SK-N-SH treated with all-trans-retinoic acid at 6 μM for 48 hours (cell line): ENCODE data around the gene HLA-DRA.

ENCODE experiments used
- ATAC-seq: fragments of 200-7000 bp; cut with Tn5 transposase; 3 replicates; pipeline ENCODE4 v1.9.1; 2020; ENCODE audit warnings: mild to moderate bottlenecking, moderate library complexity
- ARNTL ChIP-seq: fragments of 450-650 bp; formaldehyde crosslinking; IDR thresholded peaks from 2 replicates; pipeline ENCODE4 v1.5.0; 2020; ENCODE audit warnings: low read depth, mild to moderate bottlenecking, moderate library complexity, borderline replicate concordance
- BACH2 ChIP-seq: fragments of 250-450 bp; sonication (Bioruptor Pico); IDR thresholded peaks from 2 replicates; pipeline ENCODE4 v1.9.0; 2021; ENCODE audit warnings: mild to moderate bottlenecking, borderline replicate concordance
- CREB5 ChIP-seq: fragments of 250-450 bp; sonication (Bioruptor Pico); IDR thresholded peaks from 2 replicates; pipeline ENCODE4 v1.5.1; 2020; ENCODE audit warnings: low read depth, mild to moderate bottlenecking, moderate library complexity
- CSDC2 ChIP-seq: fragments of 250-450 bp; sonication (Bioruptor Pico); IDR thresholded peaks from 2 replicates; pipeline ENCODE4 v1.5.0; 2020; ENCODE audit warnings: mild to moderate bottlenecking, moderate library complexity
- CSRNP3 ChIP-seq: fragments of 250-450 bp; sonication (Bioruptor Pico); IDR thresholded peaks from 2 replicates; pipeline ENCODE4 v1.5.1; 2021; ENCODE audit warnings: mild to moderate bottlenecking, moderate library complexity
- ESRRG ChIP-seq: fragments of 250-450 bp; sonication (Bioruptor Pico); IDR thresholded peaks from 2 replicates; pipeline ENCODE4 v1.6.1; 2021; ENCODE audit warnings: mild to moderate bottlenecking
- GLIS3 ChIP-seq: fragments of 250-450 bp; sonication (Bioruptor Pico); IDR thresholded peaks from 2 replicates; pipeline ENCODE4 v1.5.0; 2020; ENCODE audit warnings: mild to moderate bottlenecking, moderate library complexity
- ISL1 ChIP-seq: fragments of 250-450 bp; sonication (Bioruptor Pico); IDR thresholded peaks from 2 replicates; pipeline ENCODE4 v2.1.2; 2022; ENCODE audit warnings: mild to moderate bottlenecking, moderate library complexity
- OSR1 ChIP-seq: fragments of 250-450 bp; sonication (Bioruptor Pico); IDR thresholded peaks from 2 replicates; pipeline ENCODE4 v1.8.0; 2022; ENCODE audit warnings: moderate library complexity, mild to moderate bottlenecking, inconsistent platforms
- PATZ1 ChIP-seq: fragments of 250-450 bp; sonication (Bioruptor Pico); IDR thresholded peaks from 2 replicates; pipeline ENCODE4 v1.8.0; 2020; ENCODE audit warnings: mild to moderate bottlenecking, moderate library complexity, borderline replicate concordance
- POU6F1 ChIP-seq: fragments of 250-450 bp; sonication (Bioruptor Pico); IDR thresholded peaks from 2 replicates; pipeline ENCODE4 v1.8.0; 2021; ENCODE audit warnings: low read depth, mild to moderate bottlenecking, moderate library complexity, borderline replicate concordance
- PPARA ChIP-seq: fragments of 250-450 bp; sonication (Bioruptor Pico); IDR thresholded peaks from 2 replicates; pipeline ENCODE4 v1.5.0; 2020; ENCODE audit warnings: mild to moderate bottlenecking, borderline replicate concordance
- RARB ChIP-seq: fragments of 250-450 bp; sonication (Bioruptor Pico); IDR thresholded peaks from 2 replicates; pipeline ENCODE4 v1.8.0; 2021; ENCODE audit warnings: mild to moderate bottlenecking, moderate library complexity
- SNAI2 ChIP-seq: fragments of 250-450 bp; sonication (Bioruptor Pico); IDR thresholded peaks from 2 replicates; pipeline ENCODE4 v1.5.0; 2020; ENCODE audit warnings: mild to moderate bottlenecking, moderate library complexity
- TOX ChIP-seq: fragments of 250-450 bp; sonication (Bioruptor Pico); IDR thresholded peaks from 2 replicates; pipeline ENCODE4 v1.8.0; 2021; ENCODE audit warnings: mild to moderate bottlenecking, moderate library complexity, borderline replicate concordance
- TSHZ2 ChIP-seq: fragments of 250-450 bp; sonication (Bioruptor Pico); IDR thresholded peaks from 2 replicates; pipeline ENCODE4 v1.5.0; 2020; ENCODE audit warnings: mild to moderate bottlenecking, moderate library complexity
- ZC3H10 ChIP-seq: fragments of 250-450 bp; sonication (Bioruptor Pico); IDR thresholded peaks from 2 replicates; pipeline ENCODE4 v1.5.1; 2021; ENCODE audit warnings: mild to moderate bottlenecking, moderate library complexity
- ZFP3 ChIP-seq: fragments of 250-450 bp; sonication (Bioruptor Pico); IDR thresholded peaks from 2 replicates; pipeline ENCODE4 v1.5.0; 2020; ENCODE audit warnings: mild to moderate bottlenecking, moderate library complexity
- ZFP30 ChIP-seq: fragments of 450-650 bp; formaldehyde crosslinking; IDR thresholded peaks from 2 replicates; pipeline ENCODE4 v1.5.0; 2022; ENCODE audit warnings: mild to moderate bottlenecking, moderate library complexity
- ZNF565 ChIP-seq: fragments of 450-650 bp; formaldehyde crosslinking; conservative IDR thresholded peaks from 2 replicates; pipeline ENCODE4 v1.5.0; 2020; ENCODE audit warnings: low read depth, mild to moderate bottlenecking, moderate library complexity
- ZNF70 ChIP-seq: fragments of 450-650 bp; formaldehyde crosslinking; IDR thresholded peaks from 2 replicates; pipeline ENCODE4 v1.5.0; 2020; ENCODE audit warnings: mild to moderate bottlenecking, moderate library complexity
- ZNF8 ChIP-seq: fragments of 450-650 bp; formaldehyde crosslinking; IDR thresholded peaks from 2 replicates; pipeline ENCODE4 v1.5.0; 2020; ENCODE audit warnings: mild to moderate bottlenecking, moderate library complexity

HLA-DRA gene

GRCh38 chr6:32406197-32406596, 33.5 kb upstream of the HLA-DRA start:
- TF ChIP-seq PPARA (no peak), POU6F1 (CRISPR knock-in tag) (no peak), ZC3H10 (CRISPR knock-in tag) (no peak), ESRRG (CRISPR knock-in tag) (no peak), ARNTL (CRISPR knock-in tag) (no peak), BACH2 (CRISPR knock-in tag) (no peak), ZNF565 (CRISPR knock-in tag) (no peak), ZNF70 (no peak), CSRNP3 (CRISPR knock-in tag) (no peak), ISL1 (CRISPR knock-in tag) (no peak), PATZ1 (CRISPR knock-in tag) (no peak), CSDC2 (no peak), ZFP30 (CRISPR knock-in tag) (no peak), TOX (no peak), ZFP3 (no peak), OSR1 (CRISPR knock-in tag) (no peak), TSHZ2 (CRISPR knock-in tag) (no peak), RARB (CRISPR knock-in tag) (no peak), GLIS3 (CRISPR knock-in tag) (no peak)
- ATAC-seq = no peak

- ATAC-seq = no peak
- TF ChIP-seq ZNF8 (CRISPR knock-in tag) (no peak), ZC3H10 (CRISPR knock-in tag) (no peak), CSRNP3 (CRISPR knock-in tag) (no peak), TOX (no peak), ISL1 (CRISPR knock-in tag) (no peak), CREB5 (CRISPR knock-in tag) (no peak), GLIS3 (CRISPR knock-in tag) (no peak), RARB (CRISPR knock-in tag) (no peak)
These were observed 32.8 kb upstream of the HLA-DRA start, which contains the start of gene BTNL2 for GRCh38 chr6:32406857-32407256. TSS of gene BTNL2 (minus strand) at chr6:32407181. CDS start at chr6:32407123, 58 bp downstream.

GRCh38 chr6:32410906-32411305, 28.8 kb upstream of the HLA-DRA start:
- ATAC-seq = no peak
- TF ChIP-seq TOX (no peak), SNAI2 (no peak), ZFP30 (CRISPR knock-in tag) (no peak), ZFP3 (no peak), PPARA (no peak), CREB5 (CRISPR knock-in tag) (no peak), RARB (CRISPR knock-in tag) (no peak), ESRRG (CRISPR knock-in tag) (no peak)
